Measurements from ENCODE around the gene PCDHA8.
"Not testable (repeated sequence)": the region's sequence is repeated elsewhere in the genome, so short reads cannot be mapped to it uniquely, and the experiment has no call there.

PCDHA8 gene

DNA sequence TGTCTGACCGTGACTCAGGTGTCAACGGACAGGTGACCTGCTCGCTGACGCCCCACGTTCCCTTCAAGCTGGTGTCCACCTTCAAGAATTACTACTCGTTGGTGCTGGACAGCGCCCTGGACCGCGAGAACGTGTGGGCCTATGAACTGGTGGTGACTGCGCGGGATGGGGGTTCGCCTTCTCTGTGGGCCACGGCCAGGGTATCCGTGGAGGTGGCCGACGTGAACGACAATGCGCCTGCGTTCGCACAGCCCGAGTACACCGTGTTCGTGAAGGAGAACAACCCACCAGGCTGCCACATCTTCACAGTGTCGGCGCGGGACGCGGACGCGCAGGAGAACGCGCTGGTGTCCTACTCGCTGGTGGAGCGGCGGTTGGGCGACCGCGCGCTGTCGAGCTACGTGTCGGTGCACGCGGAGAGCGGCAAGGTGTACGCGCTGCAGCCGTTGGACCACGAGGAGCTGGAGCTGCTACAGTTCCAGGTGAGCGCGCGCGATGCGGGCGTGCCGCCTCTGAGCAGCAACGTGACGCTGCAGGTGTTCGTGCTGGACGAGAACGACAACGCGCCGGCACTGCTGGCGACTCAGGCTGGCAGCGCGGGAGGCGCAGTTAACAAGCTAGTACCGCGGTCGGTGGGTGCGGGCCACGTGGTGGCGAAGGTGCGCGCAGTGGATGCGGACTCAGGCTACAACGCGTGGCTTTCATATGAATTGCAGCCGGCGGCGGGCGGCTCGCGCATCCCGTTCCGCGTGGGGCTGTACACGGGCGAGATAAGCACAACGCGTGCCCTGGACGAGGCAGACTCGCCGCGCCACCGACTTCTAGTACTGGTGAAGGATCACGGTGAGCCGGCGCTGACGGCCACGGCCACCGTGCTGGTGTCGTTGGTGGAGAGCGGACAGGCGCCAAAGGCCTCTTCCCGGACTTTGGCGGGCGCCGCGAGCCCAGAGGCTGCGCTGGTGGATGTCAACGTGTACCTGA is 29.5 kb downstream of the PCDHA8 start:
- no peak for DNase-seq

DNA sequence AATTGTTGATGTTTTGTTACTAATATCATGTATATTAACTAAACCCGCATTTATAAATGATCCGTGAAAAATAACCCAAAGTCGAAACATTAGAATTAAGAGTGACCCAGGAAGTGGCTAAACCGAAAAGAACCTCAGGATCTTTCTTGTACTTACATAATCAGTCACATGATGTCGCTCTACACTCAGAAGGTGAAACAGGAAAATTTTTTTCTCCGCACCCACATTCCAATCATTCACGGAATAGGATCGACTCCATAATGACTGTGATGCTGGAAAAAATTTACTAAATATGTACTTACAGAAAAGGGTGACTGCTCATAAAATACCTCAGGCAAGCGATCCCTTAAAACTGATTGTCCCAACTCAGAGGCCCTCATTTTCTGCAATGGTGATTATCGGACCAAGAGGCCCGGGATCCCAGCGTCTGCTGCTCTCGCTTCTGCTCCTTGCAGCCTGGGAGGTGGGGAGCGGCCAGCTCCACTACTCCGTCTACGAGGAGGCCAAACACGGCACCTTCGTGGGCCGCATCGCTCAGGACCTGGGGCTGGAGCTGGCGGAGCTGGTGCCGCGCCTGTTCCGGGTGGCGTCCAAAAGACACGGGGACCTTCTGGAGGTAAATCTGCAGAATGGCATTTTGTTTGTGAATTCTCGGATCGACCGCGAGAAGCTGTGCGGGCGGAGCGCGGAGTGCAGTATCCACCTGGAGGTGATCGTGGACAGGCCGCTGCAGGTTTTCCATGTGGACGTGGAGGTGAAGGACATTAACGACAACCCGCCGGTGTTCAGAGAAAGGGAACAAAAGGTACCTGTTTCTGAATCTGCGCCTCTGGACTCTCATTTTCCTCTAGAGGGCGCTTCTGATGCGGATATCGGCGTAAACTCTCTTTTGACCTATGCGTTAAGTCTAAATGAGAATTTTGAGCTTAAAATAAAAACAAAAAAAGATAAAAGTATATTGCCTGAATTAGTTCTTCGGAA is 34.4 kb downstream of the PCDHA8 start, which contains the start of gene PCDHA12:
Gene PCDHA12, plus strand, starts transcription at position 224 of the 981 bp plus-strand sequence. Its CDS starts 165 bp downstream, at position 389.
- no peak for DNase-seq

DNA sequence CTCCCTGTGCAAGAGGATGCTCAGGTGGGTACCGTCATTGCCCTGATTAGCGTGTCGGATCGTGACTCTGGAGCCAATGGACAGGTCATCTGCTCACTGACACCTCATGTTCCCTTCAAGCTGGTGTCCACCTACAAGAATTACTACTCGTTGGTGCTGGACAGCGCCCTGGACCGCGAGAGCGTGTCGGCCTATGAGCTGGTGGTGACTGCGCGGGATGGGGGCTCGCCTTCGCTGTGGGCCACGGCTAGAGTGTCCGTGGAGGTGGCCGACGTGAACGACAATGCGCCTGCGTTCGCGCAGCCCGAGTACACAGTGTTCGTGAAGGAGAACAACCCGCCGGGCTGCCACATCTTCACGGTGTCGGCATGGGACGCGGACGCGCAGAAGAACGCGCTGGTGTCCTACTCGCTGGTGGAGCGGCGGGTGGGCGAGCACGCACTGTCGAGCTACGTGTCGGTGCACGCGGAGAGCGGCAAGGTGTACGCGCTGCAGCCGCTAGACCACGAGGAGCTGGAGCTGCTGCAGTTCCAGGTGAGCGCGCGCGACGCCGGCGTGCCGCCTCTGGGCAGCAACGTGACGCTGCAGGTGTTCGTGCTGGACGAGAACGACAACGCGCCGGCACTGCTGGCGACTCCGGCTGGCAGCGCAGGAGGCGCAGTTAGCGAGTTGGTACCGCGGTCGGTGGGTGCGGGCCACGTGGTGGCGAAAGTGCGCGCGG is 35.7 kb downstream of the PCDHA8 start:
- DNase-seq = not testable (repeated sequence)

DNA sequence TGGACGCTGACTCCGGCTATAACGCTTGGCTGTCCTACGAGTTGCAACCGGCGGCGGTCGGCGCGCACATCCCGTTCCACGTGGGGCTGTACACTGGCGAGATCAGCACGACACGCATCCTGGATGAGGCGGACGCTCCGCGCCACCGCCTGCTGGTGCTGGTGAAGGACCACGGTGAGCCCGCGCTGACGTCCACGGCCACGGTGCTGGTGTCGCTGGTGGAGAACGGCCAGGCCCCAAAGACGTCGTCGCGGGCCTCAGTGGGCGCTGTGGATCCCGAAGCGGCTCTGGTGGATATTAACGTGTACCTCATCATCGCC is 36.2 kb downstream of the PCDHA8 start:
- DNase-seq = no peak

DNA sequence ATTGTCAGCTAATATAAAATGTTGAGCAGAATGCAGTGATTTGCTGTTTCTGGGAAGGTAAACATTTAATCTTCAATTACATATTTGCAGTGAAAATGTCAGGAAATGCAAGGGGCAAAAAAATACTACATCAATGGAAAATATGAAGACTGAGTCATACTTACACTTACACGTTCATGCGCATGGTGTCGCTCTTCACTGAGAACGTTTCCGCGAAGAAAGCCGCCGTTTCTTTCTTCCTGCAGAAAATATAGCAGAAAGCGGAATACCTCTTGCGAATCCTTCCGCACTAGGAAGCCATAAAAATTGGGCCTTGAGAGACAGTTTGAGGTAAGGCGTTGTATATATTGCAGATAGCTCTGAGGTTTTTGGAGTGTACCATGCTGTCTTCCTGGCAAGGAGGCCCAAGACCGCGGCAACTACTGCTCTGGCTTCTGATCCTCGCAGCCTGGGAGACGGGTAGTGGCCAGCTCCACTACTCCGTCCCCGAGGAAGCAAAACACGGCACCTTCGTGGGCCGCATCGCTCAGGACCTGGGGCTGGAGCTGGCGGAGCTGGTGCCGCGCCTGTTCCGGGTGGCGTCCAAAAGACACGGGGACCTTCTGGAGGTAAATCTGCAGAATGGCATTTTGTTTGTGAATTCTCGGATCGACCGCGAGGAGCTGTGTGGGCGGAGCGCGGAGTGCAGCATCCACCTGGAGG is 41.1 kb downstream of the PCDHA8 start, which contains the start of gene PCDHA13:
Gene PCDHA13, plus strand, starts transcription at position 236 of the 702 bp plus-strand sequence. Its CDS starts 145 bp downstream, at position 381.
- DNase-seq = no peak

DNA sequence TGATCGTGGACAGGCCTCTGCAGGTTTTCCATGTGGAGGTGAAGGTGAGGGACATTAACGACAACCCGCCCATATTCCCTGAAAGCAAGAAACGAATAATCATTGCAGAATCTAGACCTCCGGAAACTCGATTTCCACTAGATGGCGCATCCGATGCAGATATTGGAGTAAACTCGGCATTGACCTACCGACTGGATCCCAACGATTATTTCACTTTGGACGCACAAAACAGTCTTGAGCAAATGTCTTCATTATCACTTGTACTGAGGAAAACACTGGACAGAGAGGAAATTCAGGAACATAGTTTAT is 41.6 kb downstream of the PCDHA8 start:
- DNase-seq = no peak

DNA sequence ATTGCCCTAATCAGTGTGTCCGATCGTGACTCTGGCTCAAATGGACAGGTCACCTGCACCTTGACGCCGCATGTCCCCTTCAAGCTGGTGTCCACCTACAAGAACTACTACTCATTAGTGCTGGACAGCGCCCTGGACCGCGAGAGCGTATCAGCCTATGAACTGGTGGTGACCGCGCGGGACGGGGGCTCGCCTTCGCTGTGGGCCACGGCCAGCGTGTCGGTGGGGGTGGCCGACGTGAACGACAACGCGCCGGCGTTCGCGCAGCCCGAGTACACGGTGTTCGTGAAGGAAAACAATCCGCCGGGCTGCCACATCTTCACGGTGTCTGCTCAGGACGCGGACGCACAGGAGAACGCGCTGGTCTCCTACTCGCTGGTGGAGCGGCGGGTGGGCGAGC is 42.4 kb downstream of the PCDHA8 start:
- no peak for DNase-seq

DNA sequence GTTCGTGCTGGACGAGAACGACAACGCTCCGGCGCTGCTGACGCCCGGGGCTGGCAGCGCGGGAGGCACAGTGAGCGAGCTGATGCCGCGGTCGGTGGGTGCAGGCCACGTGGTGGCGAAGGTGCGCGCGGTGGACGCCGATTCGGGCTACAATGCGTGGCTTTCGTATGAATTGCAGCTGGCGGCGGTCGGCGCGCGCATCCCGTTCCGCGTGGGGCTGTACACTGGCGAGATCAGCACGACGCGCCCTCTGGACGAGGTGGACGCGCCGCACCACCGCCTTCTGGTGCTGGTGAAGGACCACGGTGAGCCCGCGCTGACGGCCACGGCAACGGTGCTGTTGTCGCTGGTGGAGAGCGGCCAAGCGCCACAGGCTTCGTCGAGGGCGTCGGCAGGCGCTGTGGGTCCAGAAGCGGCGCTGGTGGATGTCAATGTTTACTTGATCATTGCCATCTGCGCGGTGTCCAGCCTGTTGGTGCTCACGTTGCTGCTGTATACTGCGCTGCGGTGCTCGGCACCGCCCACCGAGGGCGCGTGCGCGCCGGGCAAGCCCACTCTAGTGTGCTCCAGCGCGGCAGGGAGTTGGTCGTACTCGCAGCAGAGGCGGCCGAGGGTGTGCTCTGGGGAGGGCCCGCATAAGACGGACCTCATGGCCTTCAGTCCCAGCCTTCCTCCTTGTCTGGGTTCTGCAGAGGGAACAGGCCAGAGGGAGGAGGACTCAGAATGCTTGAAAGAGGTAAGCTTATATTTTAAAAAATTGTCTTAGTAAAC is 43.1 kb downstream of the PCDHA8 start:
- DNase-seq = no peak

Data from CD4-positive, alpha-beta T cell treated with Interleukin-4 for 4 hours (primary cell).